Measurements from ENCODE around the gene PREP.

DNA sequence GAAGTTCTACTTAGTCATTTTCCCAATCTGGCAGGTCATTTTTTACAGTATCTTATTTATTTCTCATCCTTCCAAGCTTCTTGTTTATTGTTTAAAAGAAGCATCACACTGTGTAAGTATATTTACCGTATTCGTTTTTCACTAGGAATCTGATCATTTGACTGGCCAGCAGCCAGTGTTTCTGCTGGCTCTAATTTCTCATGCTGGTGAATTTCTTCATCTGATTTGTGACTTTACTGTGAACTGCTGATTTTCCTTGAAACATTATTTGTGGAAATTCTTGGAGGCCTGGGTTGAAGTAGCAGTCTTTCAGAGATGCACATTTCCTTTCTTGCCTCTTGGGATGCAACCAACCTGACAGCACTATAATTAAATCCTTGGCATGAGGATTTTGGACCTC is 65.9 kb downstream of the PREP start:
- TF ChIP-seq CTCF (conservative IDR thresholded peaks at IDR 0.05; ENCODE audit: low read length) (no peak), EZH2phosphoT487 (IDR thresholded peaks at IDR 0.05; ENCODE audit: borderline replicate concordance) (no peak)
